Adrenal gland (tissue), 12 donors: ENCODE measurements around the gene IKZF3. TPM values are rescaled to one million over a fixed set of nuclear protein-coding genes. Genes with fewer than 3 reads are reported as not detected.

Experiments used
- DNase-seq, 7 donors: peaks; one replicate each; pipeline ENCODE4 v3.0.0-alpha.2; 2019 to 2020
- H3K27ac ChIP-seq, 5 donors: fragments of 200-600 bp; sonication (generic) in 4 of 5; 1 replicate in 3 of 5; 2 replicates in 2 of 5; pipeline versions ENCODE4 v1.5.1 to v1.8.0; 2016 to 2020; ENCODE audit warnings: mild to moderate bottlenecking in 1 of 5
- H3K27me3 ChIP-seq: fragments of 200-600 bp; 2 replicates; pipeline ENCODE4 v1.8.0; 2021
- H3K36me3 ChIP-seq, 2 donors: fragments of 200-600 bp; replicated peaks in 1 of 2; 1 replicate in 1 of 2; 2 replicates in 1 of 2; pipeline versions ENCODE4 v1.5.1 to v1.8.0; 2018 to 2022
- H3K4me1 ChIP-seq, 2 donors: fragments of 200-600 bp; replicated peaks in 1 of 2; 1 replicate in 1 of 2; 2 replicates in 1 of 2; pipeline versions ENCODE4 v1.5.1 to v1.8.0; 2018 to 2021
- H3K4me3 ChIP-seq, 4 donors: fragments of 200-600 bp; sonication (generic) in 3 of 4; one replicate each; pipeline ENCODE4 v1.5.1; 2016 to 2018
- H3K9me3 ChIP-seq, 3 donors: fragments of 200-600 bp; sonication (generic) in 1 of 3; replicated peaks in 1 of 3; 1 replicate in 2 of 3; 2 replicates in 1 of 3; pipeline versions ENCODE4 v1.5.1 to v1.8.0; 2016 to 2021
- CTCF ChIP-seq, 6 experiments: fragments of 450-650 bp in 4 of 6; fragments of 200-600 bp in 2 of 6; sonication (generic) in 1 of 6; IDR thresholded peaks; 1 replicate in 5 of 6; 2 replicates in 1 of 6; pipeline versions ENCODE4 v1.5.1 to v1.8.0; 2016 to 2021; ENCODE audit warnings: antibody characterized with exemption in 6 of 6, mild to moderate bottlenecking in 2 of 6, moderate library complexity in 1 of 6
- POLR2A ChIP-seq, 2 donors: fragments of 450-650 bp; IDR thresholded peaks; one replicate each; pipeline ENCODE4 v1.6.1; 2017; ENCODE audit warnings: antibody characterized with exemption in 2 of 2, mild to moderate bottlenecking in 2 of 2, moderate library complexity in 1 of 2
- WGBS, 4 donors: extraction: QIAGEN DNeasy Blood & Tissue Kit in 2 of 4; methylation state at CpG; one replicate each; pipeline versions ENCODE4 v1.1.5 to v1.1.7; 2013 to 2017; 5-methylcytosine and 5-hydroxymethylcytosine counted together
- intact Hi-C, 2 donors: fragments of 100-400 bp; cut with DNase I; formaldehyde crosslinking; loops; one replicate each; pipeline versions ENCODE4 v1.14.1 to v1.15.0; 2022 to 2023
- polyA plus RNA-seq, 3 donors: library from polyadenylated mRNA; stranded (reverse); fragments of 200-250 nt in 2 of 3; fragments of 350-450 nt in 1 of 3; fragmentation: Illumina TruSeq in 1 of 3; extraction: RNeasy Lipid Tissue Mini Kit (QIAGEN cat#74804) in 1 of 3; gene quantifications; one replicate each; pipeline ENCODE4 v1.2.3, GENCODE V29; 2013 to 2014
- total RNA-seq, 9 donors: library from RNA; depleted of rRNA in 4 of 9; stranded (reverse); fragments of >200 nt in 4 of 9; fragments of 120-200 nt in 1 of 9; fragmentation: NEBNext Ultra II Directional in 1 of 9; extraction: Animal tissue kit (Norgen Biotek cat#: 25700) in 1 of 9; gene quantifications; one replicate each; pipeline versions ENCODE4 v1.1.0 to v1.2.4, GENCODE V29; 2013 to 2023
- donor health status: healthy with polysubstance abuse.
- donor health status: Bipolar disorder and iron deficiency.
- donor health status: DM: yes; HTN: yes; CAD: no.
- donor health status: DM: no; HTN: no; CAD: no.
- donor health status: DM: no; HTN: no; CAD: no.
- donor health status: DM: yes; HTN: yes; CAD: no.

The IKZF3 gene
- total and polyA plus RNA-seq, 12 donors, result 0.06 to 3.6 (median 0.86) TPM

GRCh38 chr17:39742856-39743436 is 121.2 kb downstream of the IKZF3 start:
- WGBS, 4 donors, result 74 to 79% (median 76%) methylated on average over 18 to 21 of the region's 21 CpGs
- intact Hi-C loops, result no loop called here
- no peak for DNase-seq
- H3K4me3 ChIP-seq, result no peak overlapping the region
- peaks cover 4 to 14% of the 10 kb centered on the region in 2 donors for H3K4me1 ChIP-seq
- H3K9me3 ChIP-seq, result no peaks in the 10 kb centered on the region
- H3K27ac ChIP-seq, result no peak overlapping the region
- no peak for TF ChIP-seq POLR2A (IDR thresholded peaks at IDR 0.05)
- no peak for TF ChIP-seq CTCF (IDR thresholded peaks at IDR 0.05)
- H3K27me3 ChIP-seq, result peaks cover 26% of the 10 kb centered on the region
- H3K36me3 ChIP-seq, result no peaks in the 10 kb centered on the region

- H3K9me3 ChIP-seq, result no peaks in the 10 kb centered on the region
- H3K4me1 ChIP-seq, result peaks cover 7 to 20% of the 10 kb centered on the region in 2 donors
- no peak overlapping the region for H3K27ac ChIP-seq
- intact Hi-C loops, result no loop called here
- H3K36me3 ChIP-seq, result no peaks in the 10 kb centered on the region
- H3K4me3 ChIP-seq, result no peak overlapping the region
- TF ChIP-seq CTCF (IDR thresholded peaks at IDR 0.05) (no peak), POLR2A (IDR thresholded peaks at IDR 0.05) (no peak)
- H3K27me3 ChIP-seq, result peaks cover 32% of the 10 kb centered on the region
- DNase-seq, result no peak
- 64 to 78% (median 73%) methylated on average over 7 to 18 of the region's 18 CpGs for WGBS, 4 donors
Measured at GRCh38 chr17:39742126-39742855, 121.8 kb downstream of the IKZF3 start.

GRCh38 chr17:39740357-39741111 is 123.6 kb downstream of the IKZF3 start:
- TF ChIP-seq CTCF (IDR thresholded peaks at IDR 0.05) (no peak), POLR2A (IDR thresholded peaks at IDR 0.05) (no peak)

GRCh38 chr17:39739885-39740356 is 124.2 kb downstream of the IKZF3 start:
- Histone ChIP-seq H3K27ac (no peak overlapping the region), H3K4me1 (peaks cover 7 to 20% of the 10 kb centered on the region in 2 donors), H3K36me3 (no peaks in the 10 kb centered on the region), H3K27me3 (peaks cover 41% of the 10 kb centered on the region), H3K4me3 (peak overlapping the region in 1 of 4 donors; percentile 11), H3K9me3 (no peaks in the 10 kb centered on the region)
- no peak for TF ChIP-seq POLR2A (IDR thresholded peaks at IDR 0.05)
- TF ChIP-seq CTCF (IDR thresholded peaks at IDR 0.05), result no peak
- 31 to 58% (median 54%) methylated on average over 5 to 9 of the region's 9 CpGs for WGBS, 4 donors
- intact Hi-C loops, result no loop called here
- DNase-seq, result no peak

More at GRCh38 chr17:39740357-39741111, 123.6 kb downstream of the IKZF3 start:
- no peaks in the 10 kb centered on the region for H3K36me3 ChIP-seq
- no peak overlapping the region for H3K4me3 ChIP-seq
- no peaks in the 10 kb centered on the region for H3K9me3 ChIP-seq
- WGBS, 4 donors, result 27 to 57% (median 43%) methylated on average over 9 to 16 of the region's 16 CpGs
- H3K27ac ChIP-seq, result no peak overlapping the region
- intact Hi-C loops, result no loop called here
- peaks cover 7 to 20% of the 10 kb centered on the region in 2 donors for H3K4me1 ChIP-seq
- peaks cover 40% of the 10 kb centered on the region for H3K27me3 ChIP-seq
- DNase-seq, result no peak
